ENCODE data around the gene NEB. TPM values are rescaled to one million over a fixed set of nuclear protein-coding genes. Genes with fewer than 3 reads are reported as not detected.

NEB gene
- total RNA-seq, 1 donor from 2014 or later = under 0.01 TPM

DNA sequence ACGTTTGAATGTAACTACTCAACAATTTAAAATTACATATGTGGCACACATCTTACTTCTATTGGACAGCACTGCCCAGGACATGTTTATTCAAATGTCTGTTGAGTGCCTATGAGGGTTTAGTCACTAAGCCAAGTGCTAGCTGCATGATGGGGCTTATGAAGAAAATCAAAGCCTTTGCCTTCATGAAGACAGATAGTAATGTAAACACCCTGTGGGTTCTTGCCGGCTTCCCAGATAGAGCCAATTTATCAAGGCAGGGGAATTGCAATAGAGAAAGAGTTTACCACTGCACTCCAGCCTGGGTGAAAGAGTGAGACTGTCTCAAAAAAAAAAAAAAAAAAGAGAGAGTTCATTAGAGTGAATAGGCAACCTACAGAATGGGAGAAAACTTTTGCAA lies 43.7 kb upstream of the NEB start:
- DNase-seq (ENCODE audit: low read depth) = no peak
- no peak overlapping the region for H3K4me3 ChIP-seq (ENCODE audit: low read depth, low read length)
- TF ChIP-seq, protein P1, sequence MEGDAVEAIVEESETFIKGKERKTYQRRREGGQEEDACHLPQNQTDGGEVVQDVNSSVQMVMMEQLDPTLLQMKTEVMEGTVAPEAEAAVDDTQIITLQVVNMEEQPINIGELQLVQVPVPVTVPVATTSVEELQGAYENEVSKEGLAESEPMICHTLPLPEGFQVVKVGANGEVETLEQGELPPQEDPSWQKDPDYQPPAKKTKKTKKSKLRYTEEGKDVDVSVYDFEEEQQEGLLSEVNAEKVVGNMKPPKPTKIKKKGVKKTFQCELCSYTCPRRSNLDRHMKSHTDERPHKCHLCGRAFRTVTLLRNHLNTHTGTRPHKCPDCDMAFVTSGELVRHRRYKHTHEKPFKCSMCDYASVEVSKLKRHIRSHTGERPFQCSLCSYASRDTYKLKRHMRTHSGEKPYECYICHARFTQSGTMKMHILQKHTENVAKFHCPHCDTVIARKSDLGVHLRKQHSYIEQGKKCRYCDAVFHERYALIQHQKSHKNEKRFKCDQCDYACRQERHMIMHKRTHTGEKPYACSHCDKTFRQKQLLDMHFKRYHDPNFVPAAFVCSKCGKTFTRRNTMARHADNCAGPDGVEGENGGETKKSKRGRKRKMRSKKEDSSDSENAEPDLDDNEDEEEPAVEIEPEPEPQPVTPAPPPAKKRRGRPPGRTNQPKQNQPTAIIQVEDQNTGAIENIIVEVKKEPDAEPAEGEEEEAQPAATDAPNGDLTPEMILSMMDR (conservative IDR thresholded peaks at IDR 0.05; ENCODE audit: low read depth, low read length) = no peak

DNA sequence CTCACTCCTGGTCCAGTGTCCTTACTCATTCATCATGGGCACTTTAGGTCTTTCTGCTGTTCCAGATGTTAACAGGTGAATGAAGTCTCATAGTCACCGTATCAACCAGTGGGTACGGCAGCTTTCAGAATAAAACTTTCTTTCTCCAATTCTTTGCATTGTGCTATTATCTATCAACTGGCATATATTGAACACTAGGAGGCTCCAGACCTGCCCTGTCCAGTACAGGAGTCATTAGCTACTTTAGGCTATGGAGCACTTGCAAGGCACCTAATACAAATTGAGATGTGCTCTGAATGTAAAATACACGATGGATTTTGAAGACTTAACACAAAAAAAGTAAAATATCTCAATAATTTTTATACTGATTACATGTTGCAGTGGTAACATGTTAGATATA lies 43.2 kb upstream of the NEB start:
- TF ChIP-seq, protein P1 (conservative IDR thresholded peaks at IDR 0.05; ENCODE audit: low read depth, low read length) = peak; percentile 30
- no peak for DNase-seq (ENCODE audit: low read depth)

DNA sequence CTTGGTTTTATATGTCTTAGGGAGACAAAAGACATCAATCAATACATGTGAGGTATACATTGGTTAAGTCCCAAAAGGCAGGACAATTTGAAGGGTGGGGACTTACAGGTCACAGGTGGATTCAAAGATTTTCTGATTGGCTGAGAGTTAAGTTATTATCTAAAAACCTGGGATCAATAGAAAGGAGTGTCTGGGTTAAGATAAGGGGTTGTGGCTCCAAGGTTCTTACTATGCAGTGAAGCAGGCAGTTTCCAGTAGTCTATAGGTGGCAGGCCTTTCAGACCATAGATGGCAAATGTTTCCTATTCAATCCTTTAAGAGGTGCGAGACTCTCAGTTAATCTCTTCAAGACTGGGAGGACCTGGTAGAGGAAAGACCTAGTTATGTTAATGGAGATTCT lies 42.1 kb upstream of the NEB start:
- TF ChIP-seq, protein P1 (conservative IDR thresholded peaks at IDR 0.05; ENCODE audit: low read depth, low read length) = no peak
- DNase-seq (ENCODE audit: low read depth) = no peak
- H3K4me3 ChIP-seq (ENCODE audit: low read depth, low read length) = no peak overlapping the region

More for the DNA sequence above, 43.2 kb upstream of the NEB start:
- no peak overlapping the region for H3K4me3 ChIP-seq (ENCODE audit: low read depth, low read length)

DNA sequence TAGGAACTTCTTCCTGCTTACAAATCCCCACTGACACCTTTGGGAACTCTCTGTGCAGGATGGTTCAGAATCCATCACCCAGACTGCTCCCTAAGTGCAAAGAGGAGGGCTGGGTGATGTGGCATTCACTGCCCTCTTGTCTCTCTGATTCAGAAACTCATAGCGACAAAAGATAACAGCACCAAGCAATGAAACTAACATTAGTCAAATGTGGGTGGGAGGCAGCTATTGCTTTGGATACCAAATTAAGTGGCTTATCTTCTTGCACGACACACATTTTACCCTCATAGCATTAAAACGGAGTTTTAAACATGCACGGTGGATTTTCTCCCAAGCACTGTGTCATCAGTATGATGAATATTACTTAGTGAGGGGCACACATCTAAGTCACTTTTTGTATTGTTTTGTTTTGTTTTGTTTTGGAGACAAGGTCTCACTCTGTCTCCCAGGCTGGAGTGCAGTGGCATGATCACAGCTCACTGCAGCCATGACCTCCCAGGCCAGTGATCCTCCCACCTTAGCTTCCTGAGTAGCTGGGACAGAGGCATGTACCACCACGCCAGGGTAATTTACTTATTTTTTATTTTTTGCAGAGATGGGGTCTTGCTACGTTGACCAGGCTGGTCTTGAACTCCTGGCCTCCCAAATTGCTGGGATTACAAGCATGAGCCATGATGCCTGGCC lies 40.9 kb upstream of the NEB start:
- TF ChIP-seq, protein P1 (conservative IDR thresholded peaks at IDR 0.05; ENCODE audit: low read depth, low read length) = no peak
- H3K4me3 ChIP-seq (ENCODE audit: low read depth, low read length) = no peak overlapping the region
- DNase-seq (ENCODE audit: low read depth) = no peak

DNA sequence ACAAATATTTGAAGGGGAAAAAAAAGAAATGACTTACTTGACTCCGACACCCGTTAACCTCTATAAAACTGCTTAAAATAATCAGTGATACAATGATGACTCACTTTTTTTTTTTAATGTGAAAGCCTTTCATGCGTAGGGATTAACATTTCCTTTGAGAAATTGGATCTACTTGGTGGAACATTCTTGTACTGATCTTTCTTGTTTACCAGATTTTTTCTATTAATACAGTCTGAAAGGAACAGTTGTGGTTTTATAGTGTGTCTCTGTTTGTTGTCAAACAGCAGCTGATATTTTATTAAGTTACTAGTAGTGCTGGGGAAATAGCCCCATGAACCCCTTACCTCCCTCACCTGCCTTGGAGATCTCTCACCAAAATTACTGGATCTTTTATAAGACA lies 40.2 kb upstream of the NEB start:
- TF ChIP-seq, protein P1 (conservative IDR thresholded peaks at IDR 0.05; ENCODE audit: low read depth, low read length) = no peak
- no peak overlapping the region for H3K4me3 ChIP-seq (ENCODE audit: low read depth, low read length)
- DNase-seq (ENCODE audit: low read depth) = peak; percentile 59

DNA sequence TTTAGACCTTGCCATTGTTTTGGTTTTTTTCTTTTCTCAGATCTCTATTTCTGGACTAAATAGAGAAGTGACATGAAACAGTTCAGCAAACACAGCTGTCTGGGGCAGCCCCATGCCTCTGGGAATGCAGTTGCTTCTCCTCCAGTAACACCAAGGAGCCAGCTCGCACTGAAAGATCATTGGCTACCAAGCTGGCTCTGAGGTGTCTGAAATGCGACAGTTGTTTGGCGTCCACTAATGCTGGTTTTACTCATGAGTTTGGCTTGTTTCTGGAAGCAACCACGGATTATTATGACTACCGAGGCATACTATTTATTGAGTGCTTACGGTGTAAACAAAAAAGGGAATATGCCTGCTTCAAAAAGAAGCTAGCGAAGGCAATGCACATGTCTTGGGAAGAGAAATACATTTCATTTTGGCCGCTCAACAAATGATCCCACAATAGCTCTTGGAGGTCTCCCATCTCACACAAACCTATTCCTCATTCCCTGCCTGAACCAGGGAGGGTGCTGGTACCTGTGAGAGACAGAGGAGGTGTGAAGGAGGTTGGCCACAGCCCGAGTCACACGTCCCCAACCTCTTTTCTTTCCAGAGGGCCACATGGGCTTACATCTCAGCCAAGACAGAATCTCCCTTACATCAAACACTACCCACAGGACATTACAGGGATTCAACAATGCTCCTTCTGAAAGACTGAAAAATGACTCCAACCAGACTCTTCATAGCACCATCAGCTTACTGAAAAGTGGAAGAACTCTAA lies 37.5 kb upstream of the NEB start:
- DNase-seq (ENCODE audit: low read depth) = no peak
- TF ChIP-seq, protein P1 (conservative IDR thresholded peaks at IDR 0.05; ENCODE audit: low read depth, low read length) = no peak

More for the DNA sequence above, 37.5 kb upstream of the NEB start:
- H3K4me3 ChIP-seq (ENCODE audit: low read depth, low read length) = no peak overlapping the region
